Activated CD4-positive, alpha-beta T cell treated with anti-CD3 and anti-CD28 coated beads for 1 hour (primary cell): ENCODE measurements around the gene PLIN4.
A peak's percentile ranks its signal among the peaks of the same experiment; 100 is the strongest.
"Not testable (repeated sequence)": the region's sequence is repeated elsewhere in the genome, so short reads cannot be mapped to it uniquely, and the experiment has no call there.

Experiments used
- DNase-seq: peaks from one replicate; pipeline ENCODE4 v3.0.0-alpha.2; 2020

PLIN4 gene, protein sequence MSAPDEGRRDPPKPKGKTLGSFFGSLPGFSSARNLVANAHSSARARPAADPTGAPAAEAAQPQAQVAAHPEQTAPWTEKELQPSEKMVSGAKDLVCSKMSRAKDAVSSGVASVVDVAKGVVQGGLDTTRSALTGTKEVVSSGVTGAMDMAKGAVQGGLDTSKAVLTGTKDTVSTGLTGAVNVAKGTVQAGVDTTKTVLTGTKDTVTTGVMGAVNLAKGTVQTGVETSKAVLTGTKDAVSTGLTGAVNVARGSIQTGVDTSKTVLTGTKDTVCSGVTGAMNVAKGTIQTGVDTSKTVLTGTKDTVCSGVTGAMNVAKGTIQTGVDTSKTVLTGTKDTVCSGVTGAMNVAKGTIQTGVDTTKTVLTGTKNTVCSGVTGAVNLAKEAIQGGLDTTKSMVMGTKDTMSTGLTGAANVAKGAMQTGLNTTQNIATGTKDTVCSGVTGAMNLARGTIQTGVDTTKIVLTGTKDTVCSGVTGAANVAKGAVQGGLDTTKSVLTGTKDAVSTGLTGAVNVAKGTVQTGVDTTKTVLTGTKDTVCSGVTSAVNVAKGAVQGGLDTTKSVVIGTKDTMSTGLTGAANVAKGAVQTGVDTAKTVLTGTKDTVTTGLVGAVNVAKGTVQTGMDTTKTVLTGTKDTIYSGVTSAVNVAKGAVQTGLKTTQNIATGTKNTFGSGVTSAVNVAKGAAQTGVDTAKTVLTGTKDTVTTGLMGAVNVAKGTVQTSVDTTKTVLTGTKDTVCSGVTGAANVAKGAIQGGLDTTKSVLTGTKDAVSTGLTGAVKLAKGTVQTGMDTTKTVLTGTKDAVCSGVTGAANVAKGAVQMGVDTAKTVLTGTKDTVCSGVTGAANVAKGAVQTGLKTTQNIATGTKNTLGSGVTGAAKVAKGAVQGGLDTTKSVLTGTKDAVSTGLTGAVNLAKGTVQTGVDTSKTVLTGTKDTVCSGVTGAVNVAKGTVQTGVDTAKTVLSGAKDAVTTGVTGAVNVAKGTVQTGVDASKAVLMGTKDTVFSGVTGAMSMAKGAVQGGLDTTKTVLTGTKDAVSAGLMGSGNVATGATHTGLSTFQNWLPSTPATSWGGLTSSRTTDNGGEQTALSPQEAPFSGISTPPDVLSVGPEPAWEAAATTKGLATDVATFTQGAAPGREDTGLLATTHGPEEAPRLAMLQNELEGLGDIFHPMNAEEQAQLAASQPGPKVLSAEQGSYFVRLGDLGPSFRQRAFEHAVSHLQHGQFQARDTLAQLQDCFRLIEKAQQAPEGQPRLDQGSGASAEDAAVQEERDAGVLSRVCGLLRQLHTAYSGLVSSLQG (N-terminal part only)

DNA sequence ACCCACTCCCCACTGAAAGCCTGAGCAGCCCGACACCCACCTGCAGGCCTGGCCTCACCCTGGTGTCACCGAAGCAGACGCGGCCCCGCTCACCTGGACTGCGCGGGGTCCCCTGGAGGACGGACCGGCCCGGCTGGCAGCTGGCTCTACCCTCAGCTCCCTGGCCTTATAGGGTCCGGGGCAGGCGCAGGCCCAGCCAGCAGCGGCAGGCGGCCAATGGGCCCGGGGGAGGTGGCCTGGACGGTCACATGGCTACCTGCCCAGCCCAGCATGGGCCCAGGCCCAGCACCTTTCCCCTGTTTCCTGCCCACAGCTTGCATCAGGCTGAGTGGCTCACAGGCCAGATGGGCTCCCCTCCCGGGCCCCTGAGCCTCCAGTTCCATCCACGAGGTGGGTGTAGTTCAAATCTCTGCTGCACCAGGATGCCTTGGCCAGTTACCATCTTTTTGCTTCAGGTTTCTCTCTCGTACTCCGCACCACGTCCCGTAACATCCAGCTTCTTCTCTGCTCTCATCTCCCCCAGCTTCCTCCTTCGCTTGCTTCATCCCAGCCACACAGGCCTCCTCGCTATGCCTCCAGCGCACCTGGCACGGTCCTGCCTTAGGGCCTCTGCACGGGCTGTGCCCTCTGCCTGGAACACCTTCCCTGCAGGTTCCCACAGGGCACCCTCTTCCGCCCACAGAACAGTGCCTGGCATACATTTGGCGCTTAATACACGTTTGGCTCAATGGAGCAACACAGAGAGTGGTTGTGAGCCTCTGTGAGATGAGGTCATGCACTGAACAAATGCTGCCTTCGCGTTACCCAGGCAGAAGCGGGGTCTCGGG lies at the start of gene PLIN4:
PLIN4 (minus strand) TSS at position 142 of the 827 bp plus-strand sequence. CDS start 214 bp downstream, outside the sequence.
- DNase-seq: no peak

DNA sequence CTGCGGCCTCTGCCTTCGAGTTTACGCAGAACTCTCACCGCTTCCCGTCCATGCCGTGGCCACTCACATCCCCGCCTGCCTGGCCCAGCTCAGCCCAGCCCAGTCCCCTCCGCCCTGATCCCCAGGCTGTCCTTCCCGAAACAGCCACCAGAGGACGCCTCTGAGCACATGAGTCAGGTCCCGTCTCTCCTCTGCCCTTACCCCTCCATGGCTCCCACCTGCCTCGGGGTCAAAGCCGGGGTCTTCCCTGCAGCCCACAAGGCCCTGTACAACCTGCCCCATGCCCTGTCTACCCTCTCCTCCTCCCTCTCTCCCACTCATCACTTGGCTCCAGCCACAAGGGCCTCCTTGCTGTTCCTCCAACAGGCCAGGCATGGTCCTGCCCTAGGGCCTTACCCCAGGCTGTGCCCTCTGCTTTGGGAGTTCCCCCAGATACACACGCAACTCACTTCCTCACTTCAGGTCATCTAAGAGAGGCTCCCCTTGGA lies 49.3 kb upstream of the PLIN4 start:
- DNase-seq: peak; percentile 34

DNA sequence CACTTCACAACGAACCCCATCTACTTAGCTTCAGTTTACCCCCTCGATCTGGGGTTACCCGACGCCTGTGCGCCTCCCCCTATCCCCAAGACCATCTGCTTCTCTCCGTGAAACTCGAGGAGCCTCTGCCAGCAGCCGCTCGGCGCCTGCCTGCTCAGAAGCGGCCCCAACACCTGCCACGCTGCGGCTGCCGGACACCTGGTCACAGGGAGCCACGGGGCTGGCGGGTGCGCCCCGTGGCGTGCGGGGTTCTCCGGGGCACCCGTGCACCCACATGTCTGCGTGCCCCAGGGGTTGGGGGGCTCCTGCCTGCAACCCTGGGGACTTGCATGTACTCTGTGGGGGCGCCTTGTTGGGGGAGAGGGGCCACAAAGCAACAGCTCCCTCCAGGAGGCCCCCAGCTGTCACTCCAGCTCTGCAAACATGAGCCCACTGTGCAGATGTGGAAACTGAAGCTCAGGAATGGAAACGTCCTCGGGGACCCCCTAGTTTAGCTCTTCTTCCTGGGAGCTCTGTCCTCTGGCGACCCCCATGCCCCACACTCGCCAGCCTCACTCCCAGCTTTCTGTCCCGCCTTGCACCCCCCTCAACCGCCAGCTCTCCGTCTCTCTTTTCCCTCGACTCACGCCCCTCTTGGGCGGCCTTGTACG lies 48.2 kb upstream of the PLIN4 start:
- no peak for DNase-seq

DNA sequence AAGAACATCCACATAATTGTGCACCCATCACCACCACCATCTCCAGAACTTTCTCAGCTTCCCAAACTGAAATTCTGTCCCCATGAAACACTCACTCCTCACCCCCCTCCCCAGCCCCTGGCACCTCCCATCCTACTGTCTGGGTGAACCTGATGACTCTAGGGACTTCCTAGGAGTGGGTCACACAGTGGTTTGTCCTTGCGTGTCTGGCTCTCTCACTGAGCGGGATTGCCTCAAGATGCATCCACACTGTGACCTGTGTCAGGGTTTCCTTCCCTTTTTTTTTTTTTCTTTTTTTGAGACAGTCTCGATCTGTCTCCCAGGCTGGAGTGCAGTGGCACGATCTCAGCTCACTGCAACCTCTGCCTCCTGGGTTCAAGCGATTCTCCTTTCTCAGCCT lies 45.3 kb upstream of the PLIN4 start:
- not testable (repeated sequence) for DNase-seq

GRCh38 chr19:4562085-4562484 lies 43.8 kb upstream of the PLIN4 start:
- not testable (repeated sequence) for DNase-seq

DNA sequence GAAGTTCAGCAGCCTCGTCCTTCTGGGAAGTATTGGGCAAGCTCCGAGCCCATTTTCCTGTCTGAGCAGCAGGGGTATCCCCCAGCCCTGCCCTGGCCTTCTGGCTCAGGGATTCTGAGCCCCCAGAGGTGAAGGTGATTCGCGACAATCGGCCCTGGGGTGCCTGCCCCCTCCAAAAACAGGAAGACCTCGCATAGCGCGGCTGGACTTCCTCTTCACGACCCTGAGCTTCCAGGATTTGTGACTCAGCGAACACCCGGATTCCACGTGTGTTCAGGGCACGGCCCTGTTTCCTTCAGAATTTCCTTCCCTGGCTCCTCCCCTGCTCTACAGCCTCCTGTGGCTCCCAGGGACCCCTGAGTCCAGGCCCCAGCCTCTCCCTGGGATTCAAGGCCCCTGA lies 41.3 kb upstream of the PLIN4 start, which contains the start of gene SEMA6B:
SEMA6B (minus strand) TSS at position 116 of the 400 bp plus-strand sequence. CDS start 1,227 bp downstream, outside the sequence.
- DNase-seq: no peak

- no peak for DNase-seq
Measured at GRCh38 chr19:4557971-4558941, 40.0 kb upstream of the PLIN4 start.

DNA sequence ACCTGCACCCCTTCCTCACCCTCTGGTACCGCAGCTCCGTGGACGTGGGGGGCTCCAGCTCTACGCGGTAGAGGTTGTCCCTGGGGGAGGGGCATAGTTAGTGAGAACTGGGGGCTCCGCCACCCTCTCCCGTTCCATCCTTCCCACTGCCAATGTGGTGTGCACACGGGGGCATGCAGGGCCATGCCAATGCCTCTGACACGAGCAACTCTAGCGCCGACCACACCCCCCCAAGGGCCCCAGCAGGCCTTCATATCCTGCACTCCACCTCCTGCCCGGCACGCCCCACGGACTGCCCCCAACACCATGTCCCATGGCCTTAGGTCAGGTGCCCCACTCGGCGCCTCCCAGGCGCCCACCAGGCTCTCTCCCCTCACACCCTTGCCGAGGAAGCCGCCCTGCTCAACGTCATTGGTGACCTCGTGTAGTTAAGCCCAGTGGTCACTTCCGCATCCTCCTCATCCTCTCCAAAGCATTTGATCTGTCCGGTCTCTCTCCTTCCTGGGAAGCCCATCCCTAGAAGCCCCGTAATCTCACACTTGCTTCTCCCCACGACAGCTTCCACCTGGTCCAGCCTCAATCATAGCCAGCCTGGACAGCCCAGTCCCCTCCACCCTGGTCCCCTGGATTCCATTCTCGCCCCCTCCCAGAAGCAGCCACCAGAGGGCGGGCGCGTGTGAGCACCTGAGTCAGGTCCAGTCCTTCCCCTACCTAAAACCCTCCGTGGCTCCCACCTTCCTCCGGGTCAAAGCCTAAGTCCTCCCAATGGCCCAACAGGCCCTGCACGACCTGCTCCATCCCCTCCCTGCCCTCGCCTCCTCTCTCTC lies 39.1 kb upstream of the PLIN4 start:
- DNase-seq: no peak

DNA sequence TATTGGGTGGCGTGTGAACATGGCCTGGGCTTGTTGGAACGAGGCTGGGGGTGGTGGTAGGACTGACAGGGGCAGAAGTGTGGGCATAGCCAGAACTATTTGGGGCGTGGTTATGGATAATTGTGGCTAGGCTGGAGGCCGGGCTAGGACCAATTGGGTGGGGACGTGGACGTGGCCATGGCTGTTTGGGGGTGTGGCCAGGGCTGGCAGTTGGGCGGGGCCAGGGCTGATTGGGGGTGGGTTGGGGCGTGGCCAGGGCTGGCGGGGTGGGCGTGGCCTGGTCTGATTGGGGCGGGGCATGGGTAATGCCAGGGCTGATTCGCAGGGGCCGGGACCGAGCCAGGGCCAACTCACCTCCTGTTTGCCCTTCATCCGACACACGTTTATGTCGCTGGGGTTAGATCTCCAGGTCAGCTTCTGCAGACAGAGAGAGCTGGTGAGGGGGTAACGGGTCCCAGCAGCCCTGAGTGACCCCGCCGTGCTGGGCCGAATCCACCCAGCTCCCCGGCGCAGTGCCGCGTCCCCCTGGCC lies 38.4 kb upstream of the PLIN4 start:
- DNase-seq: no peak

GRCh38 chr19:4555657-4556561 lies 37.6 kb upstream of the PLIN4 start:
- no peak for DNase-seq

- DNase-seq: no peak
Measured at GRCh38 chr19:4554717-4555116, 36.4 kb upstream of the PLIN4 start.

- DNase-seq: no peak
Measured at GRCh38 chr19:4553775-4554174, 35.5 kb upstream of the PLIN4 start.

- DNase-seq: no peak
Measured at GRCh38 chr19:4553092-4553695, 34.9 kb upstream of the PLIN4 start.

DNA sequence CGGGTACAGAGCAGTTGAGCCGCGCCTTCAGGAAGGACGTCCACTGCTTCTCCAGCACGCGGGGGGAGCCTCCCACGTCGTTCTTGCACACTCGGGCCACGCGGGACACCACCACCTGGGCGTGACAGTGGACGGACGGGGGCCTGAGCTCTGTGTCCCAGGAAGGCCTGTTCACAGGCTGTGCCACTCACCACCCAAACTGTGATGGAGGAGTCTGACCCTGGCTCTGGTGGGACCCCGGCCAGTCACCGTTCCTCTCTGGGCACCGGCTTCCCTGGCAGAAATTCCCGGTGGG lies 34.2 kb upstream of the PLIN4 start:
- no peak for DNase-seq

DNA sequence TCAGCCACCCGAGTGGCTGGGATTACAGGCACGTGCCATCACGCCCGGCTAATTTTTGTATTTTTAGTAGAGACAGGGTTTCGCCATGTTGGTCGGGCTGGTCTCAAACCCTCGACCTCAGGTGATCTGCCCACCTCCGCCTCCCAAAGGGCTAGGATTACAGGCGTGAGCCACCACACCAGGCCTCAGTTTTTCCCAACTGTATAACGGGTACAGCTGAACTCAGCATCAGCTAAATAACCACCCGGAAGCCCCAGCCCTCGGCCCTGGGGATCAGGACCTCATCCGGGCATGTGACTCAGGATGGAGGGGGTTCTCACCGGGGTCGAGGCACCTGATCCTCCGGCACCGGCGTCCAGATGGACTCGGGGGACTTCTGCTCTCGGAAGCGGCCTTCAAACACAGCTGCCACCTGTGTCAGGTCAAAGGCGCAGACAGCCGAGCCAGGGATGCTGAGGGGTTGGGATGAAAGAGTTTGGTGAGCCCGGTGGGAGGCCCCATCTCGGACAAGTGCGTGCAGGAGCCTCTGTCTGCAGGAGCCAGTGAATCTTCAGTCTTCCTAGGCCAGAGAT lies 32.3 kb upstream of the PLIN4 start:
- DNase-seq: no peak

DNA sequence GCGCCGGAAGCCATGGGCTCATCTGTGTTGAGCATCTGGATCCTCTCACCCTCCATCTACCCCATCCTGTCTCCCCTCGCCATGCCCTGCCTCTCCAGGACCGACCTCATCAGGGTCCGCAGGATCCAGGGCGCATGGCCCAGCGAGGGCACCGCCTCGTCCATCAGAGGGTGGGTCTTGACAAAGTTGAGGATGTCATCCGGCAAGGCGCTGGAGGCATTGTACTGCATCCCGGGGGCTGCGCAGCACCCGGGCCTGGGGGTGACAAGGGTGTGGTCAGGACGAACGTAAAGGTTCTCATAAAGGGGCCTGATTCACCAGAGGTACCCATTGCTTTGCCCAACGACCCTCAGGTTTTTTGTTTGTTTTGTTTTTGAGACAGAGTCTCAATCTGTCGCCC lies 31.7 kb upstream of the PLIN4 start:
- DNase-seq: no peak

GRCh38 chr19:4548238-4548584 lies 29.9 kb upstream of the PLIN4 start:
- DNase-seq: no peak
